Naive thymus-derived CD4-positive, alpha-beta T cell (primary cell): ENCODE results near the gene CASQ1. TPM values are rescaled to one million over a fixed set of nuclear protein-coding genes. Genes with fewer than 3 reads are reported as not detected.
A peak's percentile ranks its signal among the peaks of the same experiment; 100 is the strongest.

Source experiments
- ATAC-seq: fragments of 150-1000 bp; cut with Tn5 transposase; 2 replicates; pipeline ENCODE4 v1.10.0; 2021; ENCODE audit warnings: mild to moderate bottlenecking, moderate library complexity
- CTCF ChIA-PET: fragments of 350-600 bp; sonication (Branson Sonifier 250); formaldehyde crosslinking; loops from one replicate; lab custom pipeline; 2021; ENCODE audit warnings: antibody characterized with exemption; lab: Charles Lee
- POLR2A ChIA-PET: fragments of 350-600 bp; sonication (Branson Sonifier 250); formaldehyde crosslinking; loops from one replicate; lab custom pipeline; 2021; ENCODE audit warnings: antibody characterized with exemption, inconsistent platforms; lab: Charles Lee
- DNase-seq, 9 donors: peaks; one replicate each; pipeline versions ENCODE4 v3.0.0 to v3.0.0-alpha.2; 2020 to 2022; ENCODE audit warnings: mixed read lengths in 1 of 9
- H3K27ac ChIP-seq: one replicate; pipeline ENCODE4 v1.7.0; 2013; ENCODE audit warnings: mild to moderate bottlenecking, low read depth, low read length, moderate library complexity
- H3K27me3 ChIP-seq, 2 donors: one replicate each; pipeline ENCODE4 v1.7.0; 2013; ENCODE audit warnings: low read length in 2 of 2, mild to moderate bottlenecking in 2 of 2, moderate library complexity in 2 of 2; ENCODE audit not compliant: control insufficient read depth in 2 of 2, insufficient read depth in 2 of 2
- H3K36me3 ChIP-seq, 3 experiments: 1 replicate in 2 of 3; 2 replicates in 1 of 3; pipeline ENCODE4 v1.7.0; 2013; ENCODE audit warnings: low read length in 3 of 3, mild to moderate bottlenecking in 3 of 3, moderate library complexity in 1 of 3; ENCODE audit not compliant: insufficient read depth in 3 of 3, control insufficient read depth in 2 of 3
- H3K4me1 ChIP-seq, 2 donors: one replicate each; pipeline ENCODE4 v1.7.0; 2013; ENCODE audit warnings: low read length in 2 of 2, mild to moderate bottlenecking in 2 of 2, moderate library complexity in 1 of 2; ENCODE audit not compliant: control insufficient read depth in 2 of 2, insufficient read depth in 2 of 2
- H3K4me3 ChIP-seq: 2 replicates; pipeline ENCODE4 v1.7.0; 2013; ENCODE audit warnings: mild to moderate bottlenecking, low read length
- H3K9me3 ChIP-seq, 3 experiments: 1 replicate in 2 of 3; 2 replicates in 1 of 3; pipeline ENCODE4 v1.7.0; 2013; ENCODE audit warnings: low read length in 3 of 3; ENCODE audit not compliant: control insufficient read depth in 2 of 3
- H3K27ac Mint-ChIP-seq, 9 donors: one replicate each; pipeline ENCODE4 v1.8.0; 2020 to 2022; ENCODE audit warnings: mixed read lengths in 9 of 9, mild to moderate bottlenecking in 8 of 9, moderate library complexity in 5 of 9, inconsistent platforms in 2 of 9
- H3K27me3 Mint-ChIP-seq, 5 donors: one replicate each; pipeline ENCODE4 v1.8.0; 2021 to 2022; ENCODE audit warnings: mixed read lengths in 5 of 5, mild to moderate bottlenecking in 1 of 5
- H3K36me3 Mint-ChIP-seq, 5 donors: one replicate each; pipeline ENCODE4 v1.8.0; 2020 to 2022; ENCODE audit warnings: mixed read lengths in 5 of 5, mild to moderate bottlenecking in 3 of 5, inconsistent platforms in 1 of 5
- H3K4me1 Mint-ChIP-seq, 7 donors: one replicate each; pipeline ENCODE4 v1.8.0; 2020 to 2022; ENCODE audit warnings: mixed read lengths in 7 of 7, mild to moderate bottlenecking in 3 of 7, inconsistent platforms in 1 of 7
- H3K4me3 Mint-ChIP-seq, 10 donors: one replicate each; pipeline ENCODE4 v1.8.0; 2020 to 2022; ENCODE audit warnings: mild to moderate bottlenecking in 10 of 10, mixed read lengths in 10 of 10, moderate library complexity in 6 of 10, inconsistent platforms in 2 of 10
- H3K9me3 Mint-ChIP-seq, 11 donors: one replicate each; pipeline ENCODE4 v1.8.0; 2020 to 2022; ENCODE audit warnings: mixed read lengths in 11 of 11, mild to moderate bottlenecking in 4 of 11, inconsistent platforms in 1 of 11, moderate library complexity in 1 of 11
- intact Hi-C, 2 donors: fragments of 100-400 bp; cut with micrococcal nuclease; formaldehyde crosslinking; loops; one replicate each; pipeline ENCODE4 v1.15.1; 2023
- polyA plus RNA-seq, 2 donors: library from polyadenylated mRNA; unstranded; fragments of 300-500 nt; fragmentation: Illumina TruSeq; gene quantifications; one replicate each; pipeline ENCODE4 v1.2.3, GENCODE V29; 2021
- total RNA-seq, 6 experiments: library from RNA in 5 of 6; stranded (reverse) in 5 of 6; gene quantifications; 1 replicate in 5 of 6; 2 replicates in 1 of 6; pipeline ENCODE4 v1.2.3 and lab custom pipeline; 2021 to 2026

Gene CASQ1
- total and polyA plus RNA-seq, 7 experiments from 2014 or later: 1.1 TPM; not detected in 6

DNA sequence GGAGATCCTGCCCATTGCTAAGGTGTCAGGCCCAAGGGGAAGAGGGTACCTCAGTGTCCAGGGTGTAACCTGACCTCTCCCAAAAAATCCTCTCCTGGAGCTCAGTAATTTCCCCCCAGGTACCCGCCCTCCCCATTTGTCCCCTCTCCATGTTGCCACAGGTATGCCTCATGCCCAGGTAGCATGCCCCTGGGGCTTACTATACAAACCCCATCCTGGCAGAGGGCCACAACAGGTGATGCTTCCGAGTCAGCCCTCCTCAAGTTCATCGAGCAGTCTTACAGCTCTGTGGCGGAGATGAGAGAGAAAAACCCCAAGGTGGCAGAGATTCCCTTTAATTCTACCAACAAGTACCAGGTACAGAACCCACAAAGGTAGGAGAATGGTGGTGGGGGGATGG, 23.3 kb upstream of the CASQ1 start:
- H3K4me1 ChIP-seq: no peaks in the 10 kb centered on the region
- Mint-ChIP-seq H3K36me3 (no peaks in the 10 kb centered on the region), H3K9me3 (no peaks in the 10 kb centered on the region), H3K4me1 (peaks cover 3 to 12% (median 9%) of the 10 kb centered on the region in 7 donors), H3K27ac (no peak overlapping the region), H3K27me3 (peaks cover 13 to 28% (median 17%) of the 10 kb centered on the region in 5 donors), H3K4me3 (no peak overlapping the region)
- ChIA-PET POLR2A (no interaction called here), CTCF (interaction anchor here (1.4 kb wide), 1 partner anchor 85 kb away, joined by 3 read pairs; no protein-coding TSS in a partner anchor)
- no peaks in the 10 kb centered on the region for H3K9me3 ChIP-seq
- no peak overlapping the region for H3K27ac ChIP-seq
- H3K36me3 ChIP-seq: no peaks in the 10 kb centered on the region
- H3K4me3 ChIP-seq: no peak overlapping the region
- ATAC-seq: no peak
- intact Hi-C loops: no loop called here
- H3K27me3 ChIP-seq: no peaks in the 10 kb centered on the region
- no peak for DNase-seq

- POLR2A ChIA-PET: no interaction called here
- H3K4me3 Mint-ChIP-seq: no peak overlapping the region
- H3K27ac ChIP-seq: no peak overlapping the region
- CTCF ChIA-PET: interaction anchor here (1.4 kb wide), 1 partner anchor 85 kb away, joined by 3 read pairs; no protein-coding TSS in a partner anchor
- no peaks in the 10 kb centered on the region for H3K4me1 ChIP-seq
- no peaks in the 10 kb centered on the region for H3K27me3 ChIP-seq
- H3K4me1 Mint-ChIP-seq: peaks cover 3 to 12% (median 9%) of the 10 kb centered on the region in 7 donors
- no peaks in the 10 kb centered on the region for H3K36me3 ChIP-seq
- H3K27me3 Mint-ChIP-seq: peaks cover 16 to 30% (median 18%) of the 10 kb centered on the region in 5 donors
- no peaks in the 10 kb centered on the region for H3K36me3 Mint-ChIP-seq
- DNase-seq: no peak
- H3K9me3 ChIP-seq: no peaks in the 10 kb centered on the region
- ATAC-seq: no peak
- no peak overlapping the region for H3K4me3 ChIP-seq
- intact Hi-C loops: no loop called here
- H3K27ac Mint-ChIP-seq: no peak overlapping the region
- no peaks in the 10 kb centered on the region for H3K9me3 Mint-ChIP-seq
Observed at GRCh38 chr1:160167580-160167979, 22.8 kb upstream of the CASQ1 start.

DNA sequence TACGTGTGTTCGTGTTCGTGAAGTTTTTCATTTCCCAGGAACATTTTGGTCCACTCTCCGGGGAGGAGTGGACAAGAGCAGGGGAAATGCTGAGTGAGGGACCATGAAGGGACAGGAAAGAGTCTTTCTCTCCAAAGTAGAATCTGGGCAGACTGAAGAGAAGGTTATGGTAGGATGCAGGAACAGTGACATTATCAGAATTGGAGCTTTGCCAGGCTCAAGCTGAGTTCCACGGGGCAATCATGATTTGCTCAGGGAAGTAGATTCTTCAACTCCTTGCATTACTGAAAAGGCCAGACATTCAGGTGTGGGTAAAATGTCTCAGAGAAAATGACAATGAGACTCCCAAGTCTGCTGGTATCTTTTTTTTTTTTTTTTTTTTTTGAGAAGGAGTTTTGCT, 22.4 kb upstream of the CASQ1 start:
- ChIA-PET CTCF (interaction anchor here (1.4 kb wide), 1 partner anchor 84 kb away, joined by 3 read pairs; no protein-coding TSS in a partner anchor), POLR2A (no interaction called here)
- H3K36me3 ChIP-seq: no peaks in the 10 kb centered on the region
- intact Hi-C loops: no loop called here
- no peak for DNase-seq
- no peak overlapping the region for H3K27ac ChIP-seq
- Mint-ChIP-seq H3K27me3 (peaks cover 16 to 34% (median 22%) of the 10 kb centered on the region in 5 donors), H3K9me3 (no peaks in the 10 kb centered on the region), H3K27ac (no peak overlapping the region), H3K4me3 (no peak overlapping the region), H3K36me3 (no peaks in the 10 kb centered on the region), H3K4me1 (peaks cover 3 to 12% (median 9%) of the 10 kb centered on the region in 7 donors)
- H3K9me3 ChIP-seq: no peaks in the 10 kb centered on the region
- ATAC-seq: no peak
- no peak overlapping the region for H3K4me3 ChIP-seq
- H3K4me1 ChIP-seq: no peaks in the 10 kb centered on the region
- no peaks in the 10 kb centered on the region for H3K27me3 ChIP-seq

DNA sequence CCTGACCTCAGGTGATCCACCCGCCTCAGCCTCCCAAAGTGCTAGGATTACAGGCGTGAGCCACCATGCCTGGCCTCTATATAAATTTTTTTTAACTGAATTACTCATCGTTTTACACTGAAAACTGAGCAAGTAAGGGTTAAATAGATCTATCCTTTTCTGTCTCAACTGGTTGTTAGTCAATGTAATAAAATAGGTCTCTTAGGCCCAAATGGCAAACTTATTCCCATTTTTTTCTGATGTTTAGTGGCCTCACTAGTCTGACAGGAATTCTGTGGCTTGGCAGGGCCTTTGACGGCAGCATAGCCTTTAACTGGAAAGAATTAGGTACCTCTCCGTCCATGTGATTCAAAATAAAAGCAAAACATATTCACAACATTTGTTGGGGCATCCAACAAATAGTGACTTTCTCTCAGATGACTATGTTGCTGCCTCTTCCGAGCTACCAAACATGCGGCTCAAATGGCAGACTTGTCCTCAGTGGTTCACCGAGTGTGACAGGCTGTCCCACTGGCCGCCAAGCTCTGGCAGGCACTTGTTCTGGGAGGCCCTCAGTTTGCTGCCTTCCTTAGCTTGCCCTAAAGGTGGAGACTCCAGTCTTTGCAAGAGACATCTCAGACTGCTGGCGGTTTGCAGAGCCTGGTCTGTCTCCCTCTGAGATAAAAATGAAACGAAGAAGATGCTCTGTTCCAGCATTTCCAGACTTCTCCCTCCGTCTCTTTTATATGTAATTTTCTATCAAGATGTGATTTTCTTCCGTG, 21.6 kb upstream of the CASQ1 start:
- H3K4me1 ChIP-seq: no peaks in the 10 kb centered on the region
- ATAC-seq (no peak), DNase-seq (no peak)
- POLR2A ChIA-PET: interaction anchor here (0.7 kb wide), 1 partner anchor 175 kb away, joined by 3 read pairs; no protein-coding TSS in a partner anchor
- H3K4me3 ChIP-seq: no peak overlapping the region
- no peaks in the 10 kb centered on the region for H3K9me3 ChIP-seq
- Mint-ChIP-seq H3K27ac (no peak overlapping the region), H3K27me3 (peaks cover 10 to 40% (median 22%) of the 10 kb centered on the region in 5 donors), H3K9me3 (no peaks in the 10 kb centered on the region), H3K4me3 (no peak overlapping the region), H3K4me1 (peaks cover 6 to 12% (median 9%) of the 10 kb centered on the region in 7 donors), H3K36me3 (no peaks in the 10 kb centered on the region)
- H3K27me3 ChIP-seq: no peaks in the 10 kb centered on the region
- no peaks in the 10 kb centered on the region for H3K36me3 ChIP-seq
- H3K27ac ChIP-seq: no peak overlapping the region
- intact Hi-C loops: no loop called here
- CTCF ChIA-PET: no interaction called here

DNA sequence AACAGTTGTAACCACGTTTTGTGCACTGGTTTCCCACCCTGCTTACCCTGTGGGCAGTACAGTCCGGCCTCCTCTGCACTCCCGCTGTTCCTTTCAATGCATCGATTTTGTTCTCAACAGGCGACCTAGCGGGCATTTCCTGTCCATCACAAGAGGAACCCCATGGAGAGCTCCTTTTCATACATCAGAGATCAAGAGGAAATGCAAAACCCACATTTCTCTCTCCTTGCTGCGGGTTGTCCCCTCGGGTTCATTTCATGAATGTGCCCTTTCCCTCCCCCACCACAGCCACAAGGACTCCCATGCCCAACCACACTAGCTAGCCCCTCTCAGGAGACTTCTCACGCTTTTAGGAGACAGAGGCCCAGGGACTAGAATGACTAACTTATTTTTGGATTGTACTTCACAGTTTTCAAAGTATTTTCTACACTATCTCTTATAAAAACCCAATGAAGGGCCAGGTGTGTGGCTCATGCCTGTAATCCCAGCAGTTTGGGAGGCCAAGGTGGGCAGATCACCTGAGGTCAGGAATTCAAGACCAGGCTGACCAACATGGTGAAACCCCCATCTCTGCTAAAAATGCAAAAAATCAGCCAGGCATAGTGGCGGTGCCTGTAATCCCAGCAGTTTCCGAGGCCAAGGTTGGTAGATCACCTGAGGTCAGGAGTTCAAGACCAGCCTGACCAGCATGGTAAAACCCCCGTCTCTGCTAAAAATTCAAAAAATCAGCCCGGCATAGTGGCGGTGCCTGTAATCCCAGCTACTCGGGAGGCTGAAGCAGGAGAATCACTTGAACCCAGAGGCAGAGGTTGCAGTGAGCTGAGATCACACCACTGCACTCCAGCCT, 20.6 kb upstream of the CASQ1 start:
- no peak for DNase-seq
- ChIA-PET POLR2A (interaction anchor here (0.7 kb wide), 1 partner anchor 176 kb away, joined by 3 read pairs; no protein-coding TSS in a partner anchor), CTCF (no interaction called here)
- H3K4me1 Mint-ChIP-seq: peaks cover 6 to 12% (median 9%) of the 10 kb centered on the region in 7 donors
- no peak overlapping the region for H3K4me3 Mint-ChIP-seq
- peaks cover 10 to 37% (median 13%) of the 10 kb centered on the region in 5 donors for H3K27me3 Mint-ChIP-seq
- Histone ChIP-seq H3K4me3 (no peak overlapping the region), H3K4me1 (no peaks in the 10 kb centered on the region), H3K9me3 (no peaks in the 10 kb centered on the region), H3K27me3 (no peaks in the 10 kb centered on the region), H3K27ac (no peak overlapping the region), H3K36me3 (no peaks in the 10 kb centered on the region)
- no peaks in the 10 kb centered on the region for H3K9me3 Mint-ChIP-seq
- peak overlapping the region in 1 of 9 donors; percentile 9 for H3K27ac Mint-ChIP-seq
- no peaks in the 10 kb centered on the region for H3K36me3 Mint-ChIP-seq
- intact Hi-C loops: no loop called here
- ATAC-seq: peak; percentile 34

DNA sequence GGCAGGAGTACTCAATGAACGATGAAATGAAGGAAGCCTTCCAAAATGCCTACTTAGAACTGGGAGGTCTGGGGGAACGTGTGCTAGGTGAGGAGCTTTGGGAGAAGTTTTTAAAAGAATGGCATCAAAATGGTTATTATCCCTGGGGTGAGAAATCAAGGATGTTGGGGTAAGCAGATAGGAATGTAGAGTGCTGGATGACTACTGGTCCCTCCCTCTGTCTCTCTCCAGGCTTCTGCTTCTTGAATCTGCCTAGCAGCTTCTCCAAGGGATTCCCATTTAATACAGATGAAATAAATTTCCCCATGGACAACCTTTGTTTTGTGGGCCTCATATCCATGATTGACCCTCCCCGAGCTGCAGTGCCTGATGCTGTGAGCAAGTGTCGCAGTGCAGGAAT, 19.0 kb upstream of the CASQ1 start:
- Mint-ChIP-seq H3K36me3 (no peaks in the 10 kb centered on the region), H3K4me3 (no peak overlapping the region), H3K9me3 (no peaks in the 10 kb centered on the region), H3K4me1 (peaks cover 6 to 12% (median 9%) of the 10 kb centered on the region in 7 donors), H3K27ac (peak overlapping the region in 1 of 9 donors; percentile 43), H3K27me3 (peaks cover 4 to 33% (median 10%) of the 10 kb centered on the region in 5 donors)
- ChIA-PET POLR2A (no interaction called here), CTCF (no interaction called here)
- no peak for DNase-seq
- no peaks in the 10 kb centered on the region for H3K9me3 ChIP-seq
- no peak overlapping the region for H3K4me3 ChIP-seq
- intact Hi-C loops: no loop called here
- H3K27ac ChIP-seq: no peak overlapping the region
- no peaks in the 10 kb centered on the region for H3K27me3 ChIP-seq
- H3K36me3 ChIP-seq: no peaks in the 10 kb centered on the region
- ATAC-seq: no peak
- no peaks in the 10 kb centered on the region for H3K4me1 ChIP-seq
